H1 (cell line): Measurements from ENCODE around the gene PHKG2.

Experiments used
- BRCA1 ChIP-seq: IDR thresholded peaks from 2 replicates; pipeline ENCODE4 v1.6.1; 2012; ENCODE audit warnings: low read depth, low read length, improper control_type of control experiment
- EP300 ChIP-seq, 2 experiments: IDR thresholded peaks; 1 replicate in 1 of 2; 2 replicates in 1 of 2; pipeline ENCODE4 v1.6.1; 2011 to 2012; ENCODE audit warnings: low read depth in 2 of 2, low read length in 2 of 2, mild to moderate bottlenecking in 2 of 2, borderline replicate concordance in 1 of 2, inconsistent platforms in 1 of 2, moderate library complexity in 1 of 2
- EZH2 ChIP-seq: fragments of 200-600 bp; sonication (generic); IDR thresholded peaks from 2 replicates; pipeline ENCODE4 v1.7.1; 2012; ENCODE audit warnings: low read depth, mild to moderate bottlenecking, moderate library complexity, low read length, inconsistent platforms; ENCODE audit not compliant: severe bottlenecking
- NRF1 ChIP-seq: IDR thresholded peaks from 2 replicates; pipeline ENCODE4 v1.6.1; 2011; ENCODE audit warnings: mild to moderate bottlenecking, low read depth, low read length, improper control_type of control experiment
- POLR2A ChIP-seq, 2 experiments: IDR thresholded peaks; 1 replicate in 1 of 2; 2 replicates in 1 of 2; pipeline ENCODE4 v1.6.1; 2011; ENCODE audit warnings: low read depth in 2 of 2, low read length in 2 of 2, mild to moderate bottlenecking in 2 of 2; ENCODE audit errors: control extremely low read depth in 1 of 2
- POLR2AphosphoS5 ChIP-seq: IDR thresholded peaks from 2 replicates; pipeline ENCODE4 v1.6.1; 2011; ENCODE audit warnings: low read depth, low read length
- RAD21 ChIP-seq, 2 experiments: IDR thresholded peaks in 1 of 2; conservative IDR thresholded peaks in 1 of 2; 2 replicates each; pipeline ENCODE4 v1.6.1; 2011; ENCODE audit warnings: low read depth in 2 of 2, low read length in 2 of 2, improper control_type of control experiment in 1 of 2, inconsistent platforms in 1 of 2, mild to moderate bottlenecking in 1 of 2, moderate library complexity in 1 of 2
- RFX5 ChIP-seq: IDR thresholded peaks from 2 replicates; pipeline ENCODE4 v1.6.1; 2011; ENCODE audit warnings: low read depth, low read length, improper control_type of control experiment, borderline replicate concordance
- RNF2 ChIP-seq: fragments of 200-900, 300-1000 bp; sonication (generic); IDR thresholded peaks from 2 replicates; pipeline ENCODE4 v1.7.1; 2016; ENCODE audit warnings: borderline replicate concordance, low read depth, mild to moderate bottlenecking, antibody characterized with exemption, low read length; ENCODE audit not compliant: poor library complexity, severe bottlenecking; ENCODE audit errors: missing control alignments
- SP2 ChIP-seq: IDR thresholded peaks from 2 replicates; pipeline ENCODE4 v1.6.1; 2012; ENCODE audit warnings: mild to moderate bottlenecking, low read length, inconsistent platforms
- TF ChIP-seq, protein P1 (sequence below), 3 experiments: IDR thresholded peaks; 1 replicate in 2 of 3; 2 replicates in 1 of 3; pipeline versions ENCODE4 v1.5.1 to v1.6.1; 2011; ENCODE audit warnings: low read length in 3 of 3, mild to moderate bottlenecking in 3 of 3, inconsistent platforms in 2 of 3, low read depth in 1 of 3, moderate library complexity in 1 of 3; ENCODE audit not compliant: insufficient read depth in 1 of 3; ENCODE audit errors: control extremely low read depth in 1 of 3

GRCh38 chr16:30767767-30768465 lies 19.7 kb downstream of the PHKG2 start:
- no peak for TF ChIP-seq RAD21 (IDR thresholded peaks at IDR 0.05 in 1 of 2, conservative IDR thresholded peaks at IDR 0.05 in 1 of 2; ENCODE audit: low read depth in 2 of 2, low read length in 2 of 2)
- no peak for TF ChIP-seq POLR2AphosphoS5
- TF ChIP-seq EP300 (IDR thresholded peaks at IDR 0.05; ENCODE audit: borderline replicate concordance in 1 of 2, low read depth in 2 of 2, low read length in 2 of 2): no peak
- no peak for TF ChIP-seq EZH2
- TF ChIP-seq, protein P1, sequence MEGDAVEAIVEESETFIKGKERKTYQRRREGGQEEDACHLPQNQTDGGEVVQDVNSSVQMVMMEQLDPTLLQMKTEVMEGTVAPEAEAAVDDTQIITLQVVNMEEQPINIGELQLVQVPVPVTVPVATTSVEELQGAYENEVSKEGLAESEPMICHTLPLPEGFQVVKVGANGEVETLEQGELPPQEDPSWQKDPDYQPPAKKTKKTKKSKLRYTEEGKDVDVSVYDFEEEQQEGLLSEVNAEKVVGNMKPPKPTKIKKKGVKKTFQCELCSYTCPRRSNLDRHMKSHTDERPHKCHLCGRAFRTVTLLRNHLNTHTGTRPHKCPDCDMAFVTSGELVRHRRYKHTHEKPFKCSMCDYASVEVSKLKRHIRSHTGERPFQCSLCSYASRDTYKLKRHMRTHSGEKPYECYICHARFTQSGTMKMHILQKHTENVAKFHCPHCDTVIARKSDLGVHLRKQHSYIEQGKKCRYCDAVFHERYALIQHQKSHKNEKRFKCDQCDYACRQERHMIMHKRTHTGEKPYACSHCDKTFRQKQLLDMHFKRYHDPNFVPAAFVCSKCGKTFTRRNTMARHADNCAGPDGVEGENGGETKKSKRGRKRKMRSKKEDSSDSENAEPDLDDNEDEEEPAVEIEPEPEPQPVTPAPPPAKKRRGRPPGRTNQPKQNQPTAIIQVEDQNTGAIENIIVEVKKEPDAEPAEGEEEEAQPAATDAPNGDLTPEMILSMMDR (IDR thresholded peaks at IDR 0.05; ENCODE audit: control extremely low read depth in 1 of 3, insufficient read depth in 1 of 3, low read depth in 1 of 3, low read length in 3 of 3): no peak
- TF ChIP-seq SP2: no peak
- TF ChIP-seq RNF2: no peak
- TF ChIP-seq NRF1: no peak
- no peak for TF ChIP-seq BRCA1
- TF ChIP-seq RFX5: no peak
- TF ChIP-seq POLR2A (IDR thresholded peaks at IDR 0.05; ENCODE audit: control extremely low read depth in 1 of 2, low read depth in 2 of 2, low read length in 2 of 2): no peak
